Type B pancreatic cell (in vitro differentiated cells): ENCODE results near the gene NTM. TPM values are rescaled to one million over a fixed set of nuclear protein-coding genes. Genes with fewer than 3 reads are reported as not detected.

ENCODE experiments used
- DNase-seq: peaks from one replicate; pipeline ENCODE4 v3.0.0; 2021; ENCODE audit warnings: mixed read lengths; ENCODE audit not compliant: unreplicated experiment; ENCODE audit errors: extremely low spot score
- H3K27ac Mint-ChIP-seq: 2 replicates; pipeline ENCODE4 v1.8.0; 2021; ENCODE audit warnings: mild to moderate bottlenecking, mixed read lengths
- H3K27me3 Mint-ChIP-seq: 2 replicates; pipeline ENCODE4 v1.8.0; 2021; ENCODE audit warnings: mixed read lengths
- H3K36me3 Mint-ChIP-seq: 2 replicates; pipeline ENCODE4 v1.8.0; 2021; ENCODE audit warnings: mixed read lengths
- H3K4me1 Mint-ChIP-seq: one replicate; pipeline ENCODE4 v1.8.0; 2021; ENCODE audit warnings: mixed read lengths; ENCODE audit not compliant: unreplicated experiment
- H3K4me3 Mint-ChIP-seq: 2 replicates; pipeline ENCODE4 v1.8.0; 2021; ENCODE audit warnings: mild to moderate bottlenecking, mixed read lengths
- H3K9me3 Mint-ChIP-seq: 2 replicates; pipeline ENCODE4 v1.8.0; 2021; ENCODE audit warnings: mixed read lengths
- CTCF ChIP-seq: fragments of 200-600 bp; sonication (generic); conservative IDR thresholded peaks from 2 replicates; pipeline ENCODE4 v1.5.0; 2021; ENCODE audit warnings: antibody characterized with exemption, mild to moderate bottlenecking
- total RNA-seq: library from RNA; stranded (reverse); gene quantifications from 2 replicates; pipeline ENCODE4 v1.2.1, GENCODE V29; 2021; ENCODE audit warnings: low replicate concordance

The NTM gene
- total RNA-seq, 1 donor from 2014 or later, result 19.2 TPM

DNA sequence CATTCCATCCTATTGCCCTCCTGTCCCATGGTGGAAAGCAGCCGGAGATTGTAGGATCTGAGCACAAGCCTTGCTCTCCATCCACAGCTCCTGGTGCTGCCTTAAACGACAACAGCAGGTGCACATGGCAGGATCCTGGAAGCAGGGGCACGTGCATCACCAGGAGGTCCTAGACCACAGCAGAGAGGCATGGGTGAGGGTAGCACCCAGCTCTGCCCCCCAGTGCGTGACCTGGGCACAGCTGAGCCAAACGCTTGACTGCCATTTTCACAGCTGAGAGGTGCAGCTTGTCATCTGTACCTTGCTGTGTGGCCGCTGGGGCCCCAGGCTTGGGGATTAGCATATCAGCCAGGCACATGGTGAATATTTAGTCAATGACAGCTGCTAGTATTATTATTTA lies 92.7 kb downstream of the NTM start:
- no peak for DNase-seq
- H3K4me3 Mint-ChIP-seq, result no peak overlapping the region
- no peaks in the 10 kb centered on the region for H3K9me3 Mint-ChIP-seq
- peaks cover 27% of the 10 kb centered on the region for H3K4me1 Mint-ChIP-seq
- H3K27me3 Mint-ChIP-seq, result peaks cover 18% of the 10 kb centered on the region
- H3K27ac Mint-ChIP-seq, result no peak overlapping the region
- no peak for TF ChIP-seq CTCF
- no peaks in the 10 kb centered on the region for H3K36me3 Mint-ChIP-seq

GRCh38 chr11:131463649-131464425 lies 93.4 kb downstream of the NTM start:
- H3K27ac Mint-ChIP-seq, result no peak overlapping the region
- H3K9me3 Mint-ChIP-seq, result no peaks in the 10 kb centered on the region
- H3K4me1 Mint-ChIP-seq, result peaks cover 27% of the 10 kb centered on the region
- peaks cover 21% of the 10 kb centered on the region for H3K27me3 Mint-ChIP-seq
- DNase-seq, result no peak
- TF ChIP-seq CTCF, result no peak
- no peaks in the 10 kb centered on the region for H3K36me3 Mint-ChIP-seq
- peak overlapping the region; percentile 59 for H3K4me3 Mint-ChIP-seq

DNA sequence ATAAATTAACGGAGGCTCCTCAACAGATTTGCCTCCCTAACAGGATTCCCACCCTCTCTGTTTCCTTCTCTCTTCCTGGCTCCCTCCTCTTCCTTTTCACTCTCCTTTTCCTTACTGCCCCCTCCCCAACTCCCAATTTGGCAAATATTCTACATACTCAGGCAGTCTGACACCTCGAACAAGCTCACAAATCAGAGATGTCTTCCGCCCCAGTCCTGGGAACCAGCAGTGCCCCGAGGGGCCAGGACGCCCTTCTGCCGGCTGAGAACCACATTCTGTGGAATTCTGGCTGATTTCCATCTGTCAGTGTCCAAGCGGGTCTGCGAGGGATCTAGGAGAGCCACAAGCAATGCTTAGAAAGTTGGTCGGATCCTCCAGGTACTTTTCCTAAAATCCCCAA lies 94.0 kb downstream of the NTM start:
- DNase-seq, result no peak
- TF ChIP-seq CTCF, result no peak
- Mint-ChIP-seq H3K27ac (no peak overlapping the region), H3K9me3 (no peaks in the 10 kb centered on the region), H3K4me3 (peak overlapping the region; percentile 35), H3K4me1 (peaks cover 27% of the 10 kb centered on the region), H3K27me3 (peaks cover 21% of the 10 kb centered on the region), H3K36me3 (no peaks in the 10 kb centered on the region)

- Mint-ChIP-seq H3K4me3 (no peak overlapping the region), H3K36me3 (no peaks in the 10 kb centered on the region), H3K4me1 (peaks cover 27% of the 10 kb centered on the region), H3K9me3 (no peaks in the 10 kb centered on the region), H3K27me3 (peaks cover 24% of the 10 kb centered on the region), H3K27ac (no peak overlapping the region)
- DNase-seq, result no peak
- TF ChIP-seq CTCF, result no peak
Measured at GRCh38 chr11:131465039-131465438, 94.6 kb downstream of the NTM start.

- DNase-seq, result no peak
- Mint-ChIP-seq H3K27ac (no peak overlapping the region), H3K36me3 (no peaks in the 10 kb centered on the region), H3K4me1 (peaks cover 31% of the 10 kb centered on the region), H3K4me3 (no peak overlapping the region), H3K27me3 (peaks cover 29% of the 10 kb centered on the region), H3K9me3 (no peaks in the 10 kb centered on the region)
- TF ChIP-seq CTCF, result peak; percentile 66
Measured at GRCh38 chr11:131465746-131466145, 95.3 kb downstream of the NTM start.
